ENCODE data around the gene SUN2.
A peak's percentile ranks its signal among the peaks of the same experiment; 100 is the strongest.
"Not testable (repeated sequence)": the region's sequence is repeated elsewhere in the genome, so short reads cannot be mapped to it uniquely, and the experiment has no call there.

SUN2 gene

GRCh38 chr22:38755911-38756532 lies at the start of gene SUN2:
Gene SUN2 (minus strand): TSS chr22:38755998. CDS start chr22:38752628, 3,370 bp downstream.
- DNase-seq: peak; percentile 68 to 80

- not testable (repeated sequence) for DNase-seq
Measured at GRCh38 chr22:38805041-38805593, 49.3 kb upstream of the SUN2 start.

- DNase-seq: no peak
Measured at GRCh38 chr22:38802671-38803121, 46.9 kb upstream of the SUN2 start.

- DNase-seq: peak in 1 of 2 experiments; percentile 41
Measured at GRCh38 chr22:38799265-38800002, 43.6 kb upstream of the SUN2 start.

- DNase-seq: no peak
Measured at GRCh38 chr22:38798496-38798895, 42.7 kb upstream of the SUN2 start.

GRCh38 chr22:38796262-38796957 lies 40.6 kb upstream of the SUN2 start:
- DNase-seq: no peak

GRCh38 chr22:38795569-38795968 lies 39.8 kb upstream of the SUN2 start:
- DNase-seq: no peak

- peak; percentile 95 to 99 for DNase-seq
Measured at GRCh38 chr22:38793721-38794466, 38.1 kb upstream of the SUN2 start, which contains the start of gene DNAL4. Gene DNAL4 (minus strand): TSS chr22:38794143. CDS start chr22:38782731, 11,412 bp downstream.

GRCh38 chr22:38793317-38793716 lies 37.5 kb upstream of the SUN2 start:
- no peak for DNase-seq

GRCh38 chr22:38792833-38793232 lies 37.0 kb upstream of the SUN2 start:
- DNase-seq: no peak

GRCh38 chr22:38789606-38790005 lies 33.8 kb upstream of the SUN2 start:
- DNase-seq: no peak

- DNase-seq: no peak
Measured at GRCh38 chr22:38788846-38789245, 33.0 kb upstream of the SUN2 start.

- DNase-seq: peak; percentile 86 to 93
Measured at GRCh38 chr22:38788021-38788816, 32.4 kb upstream of the SUN2 start.

GRCh38 chr22:38786631-38787030 lies 30.8 kb upstream of the SUN2 start:
- DNase-seq: peak; percentile 71 to 86

- DNase-seq: peak; percentile 8 to 26
Measured at GRCh38 chr22:38784856-38785255, 29.1 kb upstream of the SUN2 start.

- DNase-seq: no peak
Measured at GRCh38 chr22:38784035-38784434, 28.2 kb upstream of the SUN2 start.

GRCh38 chr22:38783095-38783615 lies 27.4 kb upstream of the SUN2 start:
- DNase-seq: no peak

- DNase-seq: no peak
Measured at GRCh38 chr22:38782402-38783094, 26.8 kb upstream of the SUN2 start.

GRCh38 chr22:38781033-38781432 lies 25.2 kb upstream of the SUN2 start:
- no peak for DNase-seq

GRCh38 chr22:38777087-38777671 lies 21.4 kb upstream of the SUN2 start:
- DNase-seq: no peak

All from NCI-H524 (cell line).